Measurements from ENCODE around the gene TMEM248.
"Not testable (repeated sequence)": the region's sequence is repeated elsewhere in the genome, so short reads cannot be mapped to it uniquely, and the experiment has no call there.

Gene TMEM248

GRCh38 chr7:66907731-66908130, 13.3 kb upstream of the TMEM248 start:
- no peak for DNase-seq

- DNase-seq = not testable (repeated sequence)
Measured at GRCh38 chr7:66908598-66908997, 12.4 kb upstream of the TMEM248 start.

- no peak for DNase-seq
Measured at GRCh38 chr7:66910789-66911188, 10.2 kb upstream of the TMEM248 start.

- DNase-seq = not testable (repeated sequence)
Measured at GRCh38 chr7:66911191-66911590, 9.8 kb upstream of the TMEM248 start.

- no peak for DNase-seq
Measured at GRCh38 chr7:66912195-66912594, 8.8 kb upstream of the TMEM248 start.

- no peak for DNase-seq
Measured at GRCh38 chr7:66913118-66914037, 7.6 kb upstream of the TMEM248 start.

- DNase-seq = not testable (repeated sequence)
Measured at GRCh38 chr7:66917904-66918303, 3.1 kb upstream of the TMEM248 start.

GRCh38 chr7:66919304-66919703, 1.7 kb upstream of the TMEM248 start:
- no peak for DNase-seq

GRCh38 chr7:66919704-66920103, 1.3 kb upstream of the TMEM248 start:
- DNase-seq = no peak

- DNase-seq = no peak
Measured at GRCh38 chr7:66920256-66920655, 769 bp upstream of the TMEM248 start.

- DNase-seq = peak in 18 of 56 donors; percentile 5 to 65 (median 24)
Measured at GRCh38 chr7:66921396-66921917, 432 bp downstream of the TMEM248 start.

GRCh38 chr7:66921918-66922486, 977 bp downstream of the TMEM248 start:
- DNase-seq = peak in 5 of 56 donors; percentile 4 to 34 (median 29)

GRCh38 chr7:66925255-66925654, 4.2 kb downstream of the TMEM248 start:
- no peak for DNase-seq

GRCh38 chr7:66927348-66927948, 6.4 kb downstream of the TMEM248 start:
- DNase-seq = no peak

- DNase-seq = no peak
Measured at GRCh38 chr7:66928388-66928787, 7.4 kb downstream of the TMEM248 start.

- no peak for DNase-seq
Measured at GRCh38 chr7:66929165-66929564, 8.1 kb downstream of the TMEM248 start.

GRCh38 chr7:66929935-66930334, 8.9 kb downstream of the TMEM248 start:
- DNase-seq = no peak

- DNase-seq = no peak
Measured at GRCh38 chr7:66930341-66930740, 9.3 kb downstream of the TMEM248 start.

- peak in 2 of 56 donors; percentile 2 to 3 for DNase-seq
Measured at GRCh38 chr7:66933469-66933868, 12.4 kb downstream of the TMEM248 start.

- DNase-seq = no peak
Measured at GRCh38 chr7:66937940-66938339, 16.9 kb downstream of the TMEM248 start.

- no peak for DNase-seq
Measured at GRCh38 chr7:66939325-66939724, 18.3 kb downstream of the TMEM248 start.

- no peak for DNase-seq
Measured at GRCh38 chr7:66946545-66946944, 25.5 kb downstream of the TMEM248 start.
